Neural progenitor cell (in vitro differentiated cells): ENCODE data around the gene LACTBL1. TPM values are rescaled to one million over a fixed set of nuclear protein-coding genes. Genes with fewer than 3 reads are reported as not detected.
"Not testable (repeated sequence)": the region's sequence is repeated elsewhere in the genome, so short reads cannot be mapped to it uniquely, and the experiment has no call there.

Source experiments
- DNase-seq: peaks from one replicate; pipeline ENCODE4 v3.0.0-alpha.2; 2016; ENCODE audit warnings: low spot score
- H2AFZ ChIP-seq: fragments of 200-600 bp; sonication (generic); replicated peaks from 2 replicates; pipeline ENCODE4 v1.6.1; 2016; ENCODE audit warnings: antibody characterized with exemption
- H3F3A ChIP-seq: fragments of 200-600 bp; sonication (generic); 2 replicates; pipeline ENCODE4 v1.6.1; 2016; ENCODE audit warnings: antibody characterized with exemption, low read depth
- H3K27ac ChIP-seq: fragments of 200-600 bp; sonication (generic); 2 replicates; pipeline ENCODE4 v1.5.1; 2016; ENCODE audit warnings: mild to moderate bottlenecking
- H3K27me3 ChIP-seq: fragments of 200-600 bp; sonication (generic); 2 replicates; pipeline ENCODE4 v1.6.1; 2016; ENCODE audit warnings: mild to moderate bottlenecking, moderate library complexity
- H3K36me3 ChIP-seq: fragments of 200-600 bp; sonication (generic); 2 replicates; pipeline ENCODE4 v1.5.1; 2016
- H3K4me1 ChIP-seq: fragments of 200-600 bp; sonication (generic); 2 replicates; pipeline ENCODE4 v1.6.1; 2016; ENCODE audit warnings: mixed run types
- H3K4me2 ChIP-seq: fragments of 200-600 bp; sonication (generic); 2 replicates; pipeline ENCODE4 v1.6.1; 2016
- H3K4me3 ChIP-seq: fragments of 200-600 bp; sonication (generic); 2 replicates; pipeline ENCODE4 v1.5.1; 2016
- H3K79me2 ChIP-seq: fragments of 200-600 bp; sonication (generic); 2 replicates; pipeline ENCODE4 v1.6.1; 2016; ENCODE audit warnings: low read depth
- H3K9ac ChIP-seq: fragments of 200-600 bp; sonication (generic); 2 replicates; pipeline ENCODE4 v1.6.1; 2016
- H3K9me3 ChIP-seq: fragments of 200-600 bp; sonication (generic); 2 replicates; pipeline ENCODE4 v1.5.1; 2016; ENCODE audit warnings: low read depth
- H4K20me1 ChIP-seq: fragments of 200-600 bp; sonication (generic); 2 replicates; pipeline ENCODE4 v1.6.1; 2016; ENCODE audit warnings: low read depth
- H3K27ac Mint-ChIP-seq: 3 replicates; pipeline ENCODE4 v1.8.0; 2021; ENCODE audit warnings: mixed read lengths
- H3K27me3 Mint-ChIP-seq: 2 replicates; pipeline ENCODE4 v1.8.0; 2022; ENCODE audit warnings: low read depth, mild to moderate bottlenecking, inconsistent platforms, moderate library complexity, mixed read lengths; ENCODE audit not compliant: insufficient read depth
- H3K36me3 Mint-ChIP-seq: 3 replicates; pipeline ENCODE4 v1.8.0; 2021; ENCODE audit warnings: mixed read lengths
- H3K4me1 Mint-ChIP-seq: 3 replicates; pipeline ENCODE4 v1.8.0; 2021; ENCODE audit warnings: mixed read lengths
- H3K4me3 Mint-ChIP-seq: 3 replicates; pipeline ENCODE4 v1.8.0; 2021; ENCODE audit warnings: mild to moderate bottlenecking, moderate library complexity, mixed read lengths
- H3K9me3 Mint-ChIP-seq: 3 replicates; pipeline ENCODE4 v1.8.0; 2020; ENCODE audit warnings: mixed read lengths
- CTCF ChIP-seq: fragments of 200-600 bp; sonication (generic); IDR thresholded peaks from 2 replicates; pipeline ENCODE4 v1.5.1; 2017; ENCODE audit warnings: antibody characterized with exemption, mild to moderate bottlenecking
- EZH2 ChIP-seq: fragments of 200-600 bp; sonication (generic); IDR thresholded peaks from 2 replicates; pipeline ENCODE4 v1.6.1; 2017; ENCODE audit warnings: antibody characterized with exemption, mild to moderate bottlenecking, moderate library complexity
- EZH2phosphoT487 ChIP-seq: fragments of 200-600 bp; sonication (generic); IDR thresholded peaks from 2 replicates; pipeline ENCODE4 v1.6.1; 2017; ENCODE audit warnings: antibody characterized with exemption
- total RNA-seq: library from RNA; depleted of rRNA; stranded (reverse); fragments of >200 nt; gene quantifications from 2 replicates; pipeline ENCODE4 v1.2.3, GENCODE V29; 2015; ENCODE audit warnings: low replicate concordance

LACTBL1 gene
- total RNA-seq, 1 donor from 2014 or later, result not detected

GRCh38 chr1:23004112-23004511 lies 31.4 kb upstream of the LACTBL1 start:
- Histone ChIP-seq H3K4me1 (no peaks in the 10 kb centered on the region), H3K4me3 (no peak overlapping the region), H3K9me3 (no peaks in the 10 kb centered on the region), H3K9ac (no peak overlapping the region), H3K27me3 (no peaks in the 10 kb centered on the region), H2AFZ (no peak overlapping the region), H4K20me1 (no peaks in the 10 kb centered on the region), H3F3A (no peaks in the 10 kb centered on the region), H3K27ac (no peak overlapping the region), H3K4me2 (no peak overlapping the region), H3K79me2 (no peaks in the 10 kb centered on the region), H3K36me3 (no peaks in the 10 kb centered on the region)
- H3K4me1 Mint-ChIP-seq, result no peaks in the 10 kb centered on the region
- no peak for DNase-seq
- peaks cover 5% of the 10 kb centered on the region for H3K27me3 Mint-ChIP-seq
- H3K4me3 Mint-ChIP-seq, result no peak overlapping the region
- no peak overlapping the region for H3K27ac Mint-ChIP-seq
- H3K36me3 Mint-ChIP-seq, result no peaks in the 10 kb centered on the region
- TF ChIP-seq EZH2phosphoT487, result no peak
- TF ChIP-seq CTCF, result no peak
- no peak for TF ChIP-seq EZH2
- H3K9me3 Mint-ChIP-seq, result no peaks in the 10 kb centered on the region

- not testable (repeated sequence) for H3K27me3 ChIP-seq, DNase-seq, H3K4me1 ChIP-seq, H3K79me2 ChIP-seq, H3K27ac Mint-ChIP-seq, H4K20me1 ChIP-seq, H3K9me3 Mint-ChIP-seq, H3K36me3 Mint-ChIP-seq, H3K27me3 Mint-ChIP-seq, H3K27ac ChIP-seq, H2AFZ ChIP-seq, H3K36me3 ChIP-seq, H3K9ac ChIP-seq, H3K4me1 Mint-ChIP-seq, H3K4me2 ChIP-seq, H3K4me3 Mint-ChIP-seq, H3K9me3 ChIP-seq, H3K4me3 ChIP-seq, H3F3A ChIP-seq
Measured at GRCh38 chr1:23002218-23002617, 29.6 kb upstream of the LACTBL1 start.

- not testable (repeated sequence) for H3K4me1 ChIP-seq, H3K4me2 ChIP-seq, H2AFZ ChIP-seq, H3K4me3 Mint-ChIP-seq, H3K27me3 Mint-ChIP-seq, H3K36me3 Mint-ChIP-seq, H3K27ac ChIP-seq, H3F3A ChIP-seq, H3K4me1 Mint-ChIP-seq, H3K36me3 ChIP-seq, H3K79me2 ChIP-seq, H3K9ac ChIP-seq, H3K4me3 ChIP-seq, H3K9me3 Mint-ChIP-seq, DNase-seq, H3K27me3 ChIP-seq, H3K27ac Mint-ChIP-seq, H4K20me1 ChIP-seq
- H3K9me3 ChIP-seq, result peaks cover 11% of the 10 kb centered on the region
Measured at GRCh38 chr1:23000133-23000532, 27.5 kb upstream of the LACTBL1 start.

GRCh38 chr1:22997528-22997927 lies 24.9 kb upstream of the LACTBL1 start:
- H3K79me2 ChIP-seq, H3K4me3 Mint-ChIP-seq, H4K20me1 ChIP-seq, H3K27ac ChIP-seq, H3K36me3 ChIP-seq, H3K36me3 Mint-ChIP-seq, H3K27me3 Mint-ChIP-seq, H3K4me1 Mint-ChIP-seq, H3K4me1 ChIP-seq, H3K27me3 ChIP-seq, DNase-seq, H3K9ac ChIP-seq, H3K4me3 ChIP-seq, H3K27ac Mint-ChIP-seq, H3F3A ChIP-seq, H3K4me2 ChIP-seq, H2AFZ ChIP-seq: not testable (repeated sequence)
- peaks cover 32% of the 10 kb centered on the region for H3K9me3 ChIP-seq
- H3K9me3 Mint-ChIP-seq, result peaks cover 22% of the 10 kb centered on the region

- Mint-ChIP-seq H3K27ac (no peak overlapping the region), H3K4me1 (no peaks in the 10 kb centered on the region), H3K27me3 (no peaks in the 10 kb centered on the region), H3K36me3 (peaks cover 2% of the 10 kb centered on the region), H3K9me3 (peaks cover 29% of the 10 kb centered on the region), H3K4me3 (no peak overlapping the region)
- DNase-seq, result no peak
- H4K20me1 ChIP-seq, result no peaks in the 10 kb centered on the region
- H2AFZ ChIP-seq, result no peak overlapping the region
- no peak overlapping the region for H3K4me2 ChIP-seq
- H3K79me2 ChIP-seq, result no peaks in the 10 kb centered on the region
- H3K4me1 ChIP-seq, result no peaks in the 10 kb centered on the region
- no peaks in the 10 kb centered on the region for H3K36me3 ChIP-seq
- no peak overlapping the region for H3K27ac ChIP-seq
- TF ChIP-seq EZH2phosphoT487, result no peak
- TF ChIP-seq CTCF, result no peak
- TF ChIP-seq EZH2, result no peak
- H3K9me3 ChIP-seq, result peaks cover 35% of the 10 kb centered on the region
- H3K9ac ChIP-seq, result no peak overlapping the region
- H3F3A ChIP-seq, result no peaks in the 10 kb centered on the region
- H3K27me3 ChIP-seq, result no peaks in the 10 kb centered on the region
- H3K4me3 ChIP-seq, result no peak overlapping the region
Measured at GRCh38 chr1:22995774-22996173, 23.1 kb upstream of the LACTBL1 start.

GRCh38 chr1:22993220-22993795 lies 20.6 kb upstream of the LACTBL1 start:
- H3K27me3 Mint-ChIP-seq, result not testable (repeated sequence)

GRCh38 chr1:22992384-22992783 lies 19.7 kb upstream of the LACTBL1 start:
- not testable (repeated sequence) for H3K36me3 Mint-ChIP-seq, H3K4me3 Mint-ChIP-seq, H3K27me3 Mint-ChIP-seq, H3F3A ChIP-seq, H3K27me3 ChIP-seq, H3K9ac ChIP-seq, H2AFZ ChIP-seq, DNase-seq, H3K79me2 ChIP-seq, H3K4me1 ChIP-seq, H3K27ac ChIP-seq, H3K36me3 ChIP-seq, H3K27ac Mint-ChIP-seq, H3K4me1 Mint-ChIP-seq, H3K4me2 ChIP-seq, H4K20me1 ChIP-seq, H3K4me3 ChIP-seq
- peaks cover 35% of the 10 kb centered on the region for H3K9me3 ChIP-seq
- H3K9me3 Mint-ChIP-seq, result peaks cover 31% of the 10 kb centered on the region

More at GRCh38 chr1:22993220-22993795, 20.6 kb upstream of the LACTBL1 start:
- not testable (repeated sequence) for H2AFZ ChIP-seq, H3K4me3 ChIP-seq, H3K4me3 Mint-ChIP-seq, H3K27ac Mint-ChIP-seq, H3K79me2 ChIP-seq, H3K36me3 Mint-ChIP-seq, H3K27me3 ChIP-seq, H3K4me1 Mint-ChIP-seq, H3K9ac ChIP-seq, H3K27ac ChIP-seq, H3K36me3 ChIP-seq, H3K4me1 ChIP-seq, H4K20me1 ChIP-seq, H3F3A ChIP-seq, H3K4me2 ChIP-seq
- H3K9me3 Mint-ChIP-seq, result peaks cover 31% of the 10 kb centered on the region
- DNase-seq, result peak; percentile 45
- H3K9me3 ChIP-seq, result peaks cover 35% of the 10 kb centered on the region
